Ovary (tissue), 3 donors: ENCODE results near the gene TMEM217.

Source experiments
- CTCF ChIP-seq, 3 donors: fragments of 450-650 bp in 2 of 3; fragments of 200-600 bp in 1 of 3; IDR thresholded peaks; one replicate each; pipeline versions ENCODE4 v1.5.1 to v1.8.0; 2016 to 2022; ENCODE audit warnings: antibody characterized with exemption in 3 of 3, mild to moderate bottlenecking in 1 of 3
- POLR2A ChIP-seq: fragments of 450-650 bp; IDR thresholded peaks from one replicate; pipeline ENCODE4 v1.6.1; 2017; ENCODE audit warnings: antibody characterized with exemption, mild to moderate bottlenecking, moderate library complexity
- donor health status: DM: no; HTN: no; CAD: no.

- TF ChIP-seq POLR2A (no peak), CTCF (IDR thresholded peaks at IDR 0.05) (no peak)
Observed at GRCh38 chr6:37256692-37257319, 1.1 kb downstream of the TMEM217 start.
